Testis (tissue), 2 donors: ENCODE results near the gene MAP4K4.

Experiments
- POLR2A ChIP-seq: fragments of 450-650 bp; IDR thresholded peaks from one replicate; pipeline ENCODE4 v1.6.1; 2017; ENCODE audit warnings: antibody characterized with exemption, mild to moderate bottlenecking, moderate library complexity
- TF ChIP-seq, protein P1 (sequence below), 3 experiments: fragments of 450-650 bp in 2 of 3; fragments of 200-600 bp in 1 of 3; sonication (generic) in 1 of 3; IDR thresholded peaks; one replicate each; pipeline ENCODE4 v1.5.1; 2016 to 2019; ENCODE audit warnings: antibody characterized with exemption in 3 of 3, mild to moderate bottlenecking in 2 of 3, moderate library complexity in 1 of 3

DNA sequence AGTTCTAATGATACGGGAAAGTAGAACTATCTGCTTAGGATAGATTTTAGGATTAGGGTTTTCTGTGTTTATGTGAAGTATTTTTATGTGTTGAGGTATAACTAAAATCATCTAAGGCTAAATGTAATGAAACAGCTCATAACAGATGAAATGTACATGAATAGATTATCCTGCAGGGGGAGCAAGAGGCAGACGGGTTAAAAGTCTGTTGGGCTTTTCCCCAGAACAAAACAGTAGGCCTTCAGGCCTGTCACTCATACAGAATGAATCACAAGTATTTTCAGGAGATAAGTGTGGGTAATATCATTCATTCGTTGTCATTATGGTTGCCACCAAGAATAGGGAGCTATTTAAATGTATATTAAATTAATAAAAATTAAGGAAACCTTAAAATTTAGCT is 186.4 kb downstream of the MAP4K4 start:
- TF ChIP-seq, protein P1, sequence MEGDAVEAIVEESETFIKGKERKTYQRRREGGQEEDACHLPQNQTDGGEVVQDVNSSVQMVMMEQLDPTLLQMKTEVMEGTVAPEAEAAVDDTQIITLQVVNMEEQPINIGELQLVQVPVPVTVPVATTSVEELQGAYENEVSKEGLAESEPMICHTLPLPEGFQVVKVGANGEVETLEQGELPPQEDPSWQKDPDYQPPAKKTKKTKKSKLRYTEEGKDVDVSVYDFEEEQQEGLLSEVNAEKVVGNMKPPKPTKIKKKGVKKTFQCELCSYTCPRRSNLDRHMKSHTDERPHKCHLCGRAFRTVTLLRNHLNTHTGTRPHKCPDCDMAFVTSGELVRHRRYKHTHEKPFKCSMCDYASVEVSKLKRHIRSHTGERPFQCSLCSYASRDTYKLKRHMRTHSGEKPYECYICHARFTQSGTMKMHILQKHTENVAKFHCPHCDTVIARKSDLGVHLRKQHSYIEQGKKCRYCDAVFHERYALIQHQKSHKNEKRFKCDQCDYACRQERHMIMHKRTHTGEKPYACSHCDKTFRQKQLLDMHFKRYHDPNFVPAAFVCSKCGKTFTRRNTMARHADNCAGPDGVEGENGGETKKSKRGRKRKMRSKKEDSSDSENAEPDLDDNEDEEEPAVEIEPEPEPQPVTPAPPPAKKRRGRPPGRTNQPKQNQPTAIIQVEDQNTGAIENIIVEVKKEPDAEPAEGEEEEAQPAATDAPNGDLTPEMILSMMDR (IDR thresholded peaks at IDR 0.05), result peak; percentile 42 to 54 (median 51)
- TF ChIP-seq POLR2A, result no peak
